Measurements from ENCODE around the gene CRYBG2. TPM values are rescaled to one million over a fixed set of nuclear protein-coding genes. Genes with fewer than 3 reads are reported as not detected.

Gene CRYBG2
- total and polyA plus RNA-seq, 10 of the 15 experiments (the other 5 are each of a cell fraction or from before 2014, with no cell fraction given), result 0.03 to 1.2 (median 0.11) TPM; not detected in 4

GRCh38 chr1:26282401-26282918 lies 71.5 kb downstream of the CRYBG2 start:
- DNase-seq (ENCODE audit: low read depth, low spot score) (no peak), FAIRE-seq (no peak), ATAC-seq (no peak)
- TF ChIP-seq, protein P1, sequence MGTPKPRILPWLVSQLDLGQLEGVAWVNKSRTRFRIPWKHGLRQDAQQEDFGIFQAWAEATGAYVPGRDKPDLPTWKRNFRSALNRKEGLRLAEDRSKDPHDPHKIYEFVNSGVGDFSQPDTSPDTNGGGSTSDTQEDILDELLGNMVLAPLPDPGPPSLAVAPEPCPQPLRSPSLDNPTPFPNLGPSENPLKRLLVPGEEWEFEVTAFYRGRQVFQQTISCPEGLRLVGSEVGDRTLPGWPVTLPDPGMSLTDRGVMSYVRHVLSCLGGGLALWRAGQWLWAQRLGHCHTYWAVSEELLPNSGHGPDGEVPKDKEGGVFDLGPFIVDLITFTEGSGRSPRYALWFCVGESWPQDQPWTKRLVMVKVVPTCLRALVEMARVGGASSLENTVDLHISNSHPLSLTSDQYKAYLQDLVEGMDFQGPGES (IDR thresholded peaks at IDR 0.05), result no peak
- no peak for TF ChIP-seq ZBED1 (IDR thresholded peaks at IDR 0.05; ENCODE audit: borderline replicate concordance)
- no peak for TF ChIP-seq DPF2 (IDR thresholded peaks at IDR 0.05)
- no peak for TF ChIP-seq SPI1 (IDR thresholded peaks at IDR 0.05; ENCODE audit: borderline replicate concordance, insufficient read depth, low read depth, low read length)
- no peak for TF ChIP-seq MYC (IDR thresholded peaks at IDR 0.05; ENCODE audit: insufficient read depth, insufficient read length, insufficient replicate concordance, low read length, severe bottlenecking)
- TF ChIP-seq POLR2A (IDR thresholded peaks at IDR 0.05; ENCODE audit: low read depth, low read length), result peak; percentile 50; the same call in 1 of the 2 replicates
- Histone ChIP-seq H3K36me3 (ENCODE audit: control insufficient read depth in 2 of 2, insufficient read depth in 2 of 2, low read length in 1 of 2) (peaks cover 4 to 8% of the 10 kb centered on the region in 2 experiments), H3K79me2 (ENCODE audit: control insufficient read depth, insufficient read depth, low read length) (peaks cover 26% of the 10 kb centered on the region), H2AFZ (ENCODE audit: control insufficient read depth, low read depth, low read length) (no peak overlapping the region), H4K20me1 (ENCODE audit: control insufficient read depth, insufficient read depth) (no peaks in the 10 kb centered on the region), H3K4me3 (no peak overlapping the region), H3K27ac (ENCODE audit: control insufficient read depth, insufficient read depth) (no peak overlapping the region), H3K4me1 (ENCODE audit: control insufficient read depth, insufficient read depth, low read length) (peaks cover 59% of the 10 kb centered on the region), H3K27me3 (replicated peaks in 1 of 2; ENCODE audit: control insufficient read depth in 2 of 2, insufficient read depth in 2 of 2, low read length in 1 of 2) (no peaks in the 10 kb centered on the region), H3K9me3 (replicated peaks; ENCODE audit: control insufficient read depth, insufficient read depth, low read length) (no peaks in the 10 kb centered on the region), H3K9ac (ENCODE audit: control insufficient read depth, insufficient read depth, low read length) (no peak overlapping the region), H3K4me2 (ENCODE audit: control insufficient read depth, insufficient read depth) (no peak overlapping the region)
- SMC1A ChIA-PET (ENCODE audit: uncharacterized antibody, unreplicated experiment), result interaction anchor here (9.1 to 11.1 kb wide), 2 partner anchors 38 kb away, joined by 119 to 474 read pairs; partner anchors contain the start of gene CD52
- WGBS (ENCODE audit: insufficient coverage, insufficient replicate concordance, low lambda C conversion rate, missing lambda C conversion rate), result 89% methylated on average over 22 of the region's 22 CpGs
- intact Hi-C loops (cut with micrococcal nuclease; ENCODE audit: unreplicated experiment), result no loop called here
- POLR2A ChIA-PET, result interaction anchor here (2.0 to 9.2 kb wide), 2 partner anchors 36 kb away, joined by 11 to 253 read pairs; partner anchors contain the start of gene CD52
- RAD21 ChIA-PET (ENCODE audit: unreplicated experiment), result interaction anchor here (1.0 to 8.9 kb wide), 3 partner anchors 25 to 37 kb away, joined by 3 to 477 read pairs (median 113); partner anchors contain the start of gene CD52
- in situ Hi-C loops (cut with MboI), result no loop called here
- CTCF ChIA-PET, result interaction anchor here (0.9 to 18.0 kb wide), 5 partner anchors 37 to 134 kb away, joined by 3 to 879 read pairs (median 89); partner anchors contain the start of gene CD52
- BruUV-seq (replicated peaks), result no TSS peak

Data from GM12878 (cell line).